GM21515 (cell line): ENCODE data around the gene MAGI1.

Source experiments
- ATAC-seq: cut with Tn5 transposase; IDR thresholded peaks from one replicate; pipeline ENCODE4 v1.9.1; 2021; ENCODE audit not compliant: unreplicated experiment

Gene MAGI1

GRCh38 chr3:65811086-65811761, 227.5 kb downstream of the MAGI1 start:
- no peak for ATAC-seq

GRCh38 chr3:65810302-65810701, 228.4 kb downstream of the MAGI1 start:
- no peak for ATAC-seq

- ATAC-seq = no peak
These were observed 229.0 kb downstream of the MAGI1 start for GRCh38 chr3:65809641-65810150.

- ATAC-seq = no peak
These were observed 229.9 kb downstream of the MAGI1 start for GRCh38 chr3:65808824-65809223.

DNA sequence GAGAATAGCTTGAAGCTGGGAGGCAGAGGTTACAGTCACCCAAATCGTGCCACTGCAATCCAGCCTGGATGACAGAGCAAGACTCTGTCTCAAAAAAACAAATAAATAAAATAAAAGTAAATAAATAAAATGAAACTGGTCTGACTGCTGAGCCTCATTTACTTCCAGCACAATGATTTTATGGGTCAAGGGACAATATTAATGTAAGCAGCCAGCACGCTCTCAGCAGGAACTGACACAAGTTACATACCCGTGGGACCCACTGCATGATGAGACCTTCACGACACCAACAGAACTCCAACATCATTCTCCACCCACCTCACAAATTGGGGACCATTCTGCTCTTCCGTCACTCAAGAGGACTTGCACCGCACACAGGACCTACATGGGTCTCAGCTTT, 230.3 kb downstream of the MAGI1 start:
- ATAC-seq = no peak

DNA sequence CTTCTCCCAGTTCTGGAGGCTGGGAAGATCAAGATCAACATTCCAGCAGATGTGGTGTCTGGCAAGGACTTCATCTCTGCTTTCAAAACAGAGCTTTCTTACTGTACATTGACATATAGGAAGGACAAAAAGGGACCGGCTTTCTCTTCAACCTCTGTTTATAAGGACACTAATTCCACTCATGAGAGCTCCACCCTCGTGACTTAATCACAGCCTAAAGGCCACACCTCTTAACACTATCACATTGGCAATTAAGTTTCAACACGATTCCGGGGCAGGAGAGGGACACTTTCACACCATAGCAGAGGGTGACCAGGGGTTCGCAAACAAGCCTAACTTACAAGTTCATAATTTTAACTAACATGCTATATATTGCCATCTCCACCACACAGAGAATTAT, 231.5 kb downstream of the MAGI1 start:
- no peak for ATAC-seq

- no peak for ATAC-seq
These were observed 232.1 kb downstream of the MAGI1 start for GRCh38 chr3:65806600-65806999.

DNA sequence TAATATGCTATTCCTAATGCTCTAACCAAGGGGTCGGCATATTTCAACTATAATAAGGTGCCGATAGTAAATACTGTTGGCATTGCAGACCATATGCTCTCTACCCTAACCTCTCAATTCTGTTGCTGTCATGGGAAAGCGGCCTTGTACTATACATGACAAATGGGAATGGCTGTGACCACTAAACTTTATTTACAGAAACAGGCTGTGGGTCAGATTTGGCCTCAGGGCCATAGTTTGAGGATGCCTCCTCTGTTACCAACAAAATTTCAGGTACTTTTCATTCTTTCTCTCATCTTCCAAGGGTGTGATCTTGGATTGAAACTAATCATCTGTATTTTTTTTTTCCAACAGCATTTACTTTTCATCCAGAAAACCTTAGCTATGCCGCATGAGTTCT, 242.0 kb downstream of the MAGI1 start:
- no peak for ATAC-seq

- ATAC-seq = no peak
These were observed 243.6 kb downstream of the MAGI1 start for GRCh38 chr3:65795166-65795565.

DNA sequence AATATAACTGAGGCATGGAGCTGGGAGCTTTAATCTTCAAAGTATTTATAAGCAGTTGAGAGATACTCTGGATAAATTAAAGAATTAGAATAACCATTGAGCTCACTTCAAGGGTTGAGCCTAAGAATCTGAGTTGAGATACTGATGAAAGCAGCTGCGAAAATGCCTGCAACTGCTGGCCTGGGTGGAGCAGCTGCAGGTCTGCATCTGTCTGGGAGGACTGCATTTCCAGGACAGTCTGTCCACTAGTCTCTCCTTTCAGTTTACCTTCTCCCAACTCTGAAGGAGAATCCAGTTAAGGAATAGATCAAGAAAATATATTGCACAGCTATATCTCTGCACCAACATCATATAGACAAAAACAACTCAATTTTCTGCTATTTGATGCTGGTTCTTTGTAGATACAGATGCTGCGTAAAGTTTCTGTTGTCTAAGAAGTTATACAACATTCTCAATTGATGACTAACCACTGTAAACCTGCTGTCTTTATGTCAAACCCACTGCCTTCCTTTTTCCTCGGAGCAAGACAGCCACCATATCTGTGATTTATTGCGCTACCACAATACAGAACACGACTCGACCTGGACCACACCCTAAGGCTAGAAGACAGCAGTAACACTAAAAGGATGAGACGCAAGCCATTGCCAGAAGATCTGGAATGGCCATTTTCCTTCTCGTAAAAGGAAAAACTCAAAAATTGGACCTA, 245.1 kb downstream of the MAGI1 start:
- ATAC-seq = no peak

GRCh38 chr3:65788461-65788860, 250.3 kb downstream of the MAGI1 start:
- no peak for ATAC-seq

GRCh38 chr3:65787827-65788226, 250.9 kb downstream of the MAGI1 start:
- no peak for ATAC-seq

- no peak for ATAC-seq
These were observed 251.4 kb downstream of the MAGI1 start for GRCh38 chr3:65787340-65787739.

GRCh38 chr3:65786890-65787289, 251.8 kb downstream of the MAGI1 start:
- ATAC-seq = no peak

- ATAC-seq = no peak
These were observed 253.6 kb downstream of the MAGI1 start for GRCh38 chr3:65785065-65785645.

DNA sequence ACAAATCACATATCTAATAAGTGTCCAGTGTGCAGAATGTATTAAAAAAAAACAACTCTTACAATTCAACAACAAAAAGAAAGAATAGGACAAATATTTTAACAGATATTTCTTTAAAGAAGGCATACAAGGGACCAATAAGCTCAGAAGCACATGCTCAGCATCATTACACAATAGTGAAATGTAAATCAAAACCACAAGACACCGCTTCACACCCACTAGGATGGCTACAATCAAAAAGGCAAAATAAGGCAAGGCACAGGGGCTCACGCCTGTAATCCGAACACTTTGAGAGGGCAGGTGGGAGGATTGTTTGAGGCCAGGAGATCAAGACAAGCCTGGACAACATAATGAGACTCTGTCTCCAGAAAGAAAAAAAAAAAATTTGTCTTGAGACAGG, 255.6 kb downstream of the MAGI1 start:
- ATAC-seq = no peak

GRCh38 chr3:65781594-65781993, 257.1 kb downstream of the MAGI1 start:
- ATAC-seq = no peak

DNA sequence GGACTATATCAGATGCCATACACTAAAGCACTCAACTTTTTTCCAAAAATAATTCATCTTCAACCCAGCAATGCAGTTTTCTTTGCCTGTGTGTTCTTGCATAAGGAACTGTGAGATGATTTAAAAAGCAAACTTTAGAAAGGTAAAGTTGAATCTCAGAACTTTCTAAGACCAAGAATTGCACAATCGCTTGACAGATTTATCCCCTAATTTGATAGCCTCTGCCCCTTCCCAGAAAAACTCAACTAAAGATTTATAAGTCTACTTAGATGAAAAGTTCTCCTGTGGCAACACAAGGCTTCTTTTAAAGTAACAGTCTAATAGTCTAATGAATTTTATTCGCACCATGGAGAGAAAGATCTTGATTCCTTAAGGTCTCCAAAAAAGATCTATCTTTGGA, 259.3 kb downstream of the MAGI1 start:
- no peak for ATAC-seq

DNA sequence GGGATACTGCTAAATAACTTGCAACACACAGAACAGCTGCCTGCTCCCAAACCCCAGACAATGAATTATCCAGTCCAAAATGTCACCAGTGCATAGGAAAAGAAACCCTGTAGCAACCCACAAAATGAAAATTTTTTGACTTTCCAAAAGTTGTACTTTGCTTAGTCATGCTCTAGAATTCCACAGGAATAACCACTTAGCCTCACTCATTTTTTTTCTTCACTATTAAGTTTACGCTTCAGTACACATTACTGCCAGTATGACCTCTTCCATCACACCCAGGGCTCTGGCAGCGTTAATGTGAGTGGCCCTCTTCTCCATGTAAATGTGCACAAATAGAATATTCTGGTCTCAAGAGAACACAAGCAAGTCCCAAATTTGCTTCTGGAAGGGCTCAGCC, 259.8 kb downstream of the MAGI1 start:
- ATAC-seq = no peak

GRCh38 chr3:65777050-65777449, 261.7 kb downstream of the MAGI1 start:
- no peak for ATAC-seq

GRCh38 chr3:65776494-65776893, 262.2 kb downstream of the MAGI1 start:
- no peak for ATAC-seq

DNA sequence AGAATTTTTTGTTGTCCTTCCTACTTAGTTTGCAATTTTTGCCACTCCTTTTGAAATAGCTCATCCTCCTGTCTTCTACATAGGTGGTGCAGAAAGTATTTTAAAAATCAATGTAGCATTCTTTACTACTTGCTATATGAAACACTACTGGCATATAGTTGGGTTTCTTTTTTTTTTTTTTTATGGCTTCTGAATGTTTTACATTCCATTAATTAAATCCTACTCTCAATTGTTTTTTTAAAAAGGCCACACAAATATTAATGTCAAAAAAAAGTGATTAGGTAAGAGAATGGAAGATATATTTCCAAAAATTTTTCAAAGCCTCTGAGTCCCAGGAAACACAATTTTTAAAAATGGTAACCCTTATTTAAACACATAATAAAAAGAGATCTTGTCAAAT, 262.6 kb downstream of the MAGI1 start:
- ATAC-seq = no peak
